Transverse colon (tissue), 4 donors: ENCODE results near the gene FAHD2A.

ENCODE experiments used
- EP300 ChIP-seq: sonication (generic); formaldehyde crosslinking; IDR thresholded peaks from one replicate; pipeline ENCODE4 v1.6.1; 2017; ENCODE audit warnings: antibody characterized with exemption, low read depth
- POLR2A ChIP-seq: fragments of 450-650 bp; IDR thresholded peaks from one replicate; pipeline ENCODE4 v1.6.1; 2016; ENCODE audit warnings: antibody characterized with exemption, mild to moderate bottlenecking, moderate library complexity
- POLR2AphosphoS5 ChIP-seq, 3 donors: sonication (generic); formaldehyde crosslinking; IDR thresholded peaks; one replicate each; pipeline ENCODE4 v1.6.1; 2016; ENCODE audit warnings: antibody characterized with exemption in 3 of 3
- TF ChIP-seq, protein P1 (sequence below), 5 experiments: fragments of 200-600 bp in 3 of 5; fragments of 450-650 bp in 2 of 5; sonication (generic) in 3 of 5; IDR thresholded peaks; 1 replicate in 2 of 5; 2 replicates in 3 of 5; pipeline ENCODE4 v1.5.1; 2016 to 2017; ENCODE audit warnings: antibody characterized with exemption in 5 of 5, inconsistent platforms in 3 of 5, mild to moderate bottlenecking in 2 of 5, moderate library complexity in 1 of 5

DNA sequence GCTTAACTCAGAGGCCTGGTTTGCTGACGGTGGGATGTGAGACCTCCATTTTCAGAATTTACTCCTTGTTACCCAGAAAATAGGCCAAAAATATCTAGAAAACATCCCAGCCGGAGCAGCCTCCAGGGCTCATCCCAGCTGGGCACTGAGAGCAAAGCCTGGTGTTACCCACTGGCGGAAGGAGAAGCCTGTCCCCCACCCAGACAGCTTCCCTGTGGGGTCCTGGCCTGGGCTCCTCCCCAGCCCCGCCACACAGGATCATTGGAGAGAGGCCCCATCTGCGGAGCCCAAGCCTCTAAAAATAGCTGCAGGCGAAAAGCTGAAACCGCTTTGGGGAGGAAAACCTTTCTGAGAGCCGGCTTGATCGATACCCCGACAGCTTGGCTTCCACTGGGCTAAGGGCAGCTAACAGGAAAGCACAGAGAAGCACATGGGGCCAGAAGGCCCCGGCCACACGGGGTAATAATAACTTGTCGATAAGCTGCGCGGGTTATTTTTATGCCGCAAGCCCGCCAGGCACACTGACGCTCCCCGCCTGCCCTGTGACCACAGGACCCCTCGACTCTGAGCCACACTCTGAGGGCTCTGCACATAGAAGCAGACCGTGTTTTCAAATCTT lies 26.9 kb upstream of the FAHD2A start:
- TF ChIP-seq, protein P1, sequence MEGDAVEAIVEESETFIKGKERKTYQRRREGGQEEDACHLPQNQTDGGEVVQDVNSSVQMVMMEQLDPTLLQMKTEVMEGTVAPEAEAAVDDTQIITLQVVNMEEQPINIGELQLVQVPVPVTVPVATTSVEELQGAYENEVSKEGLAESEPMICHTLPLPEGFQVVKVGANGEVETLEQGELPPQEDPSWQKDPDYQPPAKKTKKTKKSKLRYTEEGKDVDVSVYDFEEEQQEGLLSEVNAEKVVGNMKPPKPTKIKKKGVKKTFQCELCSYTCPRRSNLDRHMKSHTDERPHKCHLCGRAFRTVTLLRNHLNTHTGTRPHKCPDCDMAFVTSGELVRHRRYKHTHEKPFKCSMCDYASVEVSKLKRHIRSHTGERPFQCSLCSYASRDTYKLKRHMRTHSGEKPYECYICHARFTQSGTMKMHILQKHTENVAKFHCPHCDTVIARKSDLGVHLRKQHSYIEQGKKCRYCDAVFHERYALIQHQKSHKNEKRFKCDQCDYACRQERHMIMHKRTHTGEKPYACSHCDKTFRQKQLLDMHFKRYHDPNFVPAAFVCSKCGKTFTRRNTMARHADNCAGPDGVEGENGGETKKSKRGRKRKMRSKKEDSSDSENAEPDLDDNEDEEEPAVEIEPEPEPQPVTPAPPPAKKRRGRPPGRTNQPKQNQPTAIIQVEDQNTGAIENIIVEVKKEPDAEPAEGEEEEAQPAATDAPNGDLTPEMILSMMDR (IDR thresholded peaks at IDR 0.05), result no peak
- TF ChIP-seq POLR2A (no peak), EP300 (no peak), POLR2AphosphoS5 (IDR thresholded peaks at IDR 0.05) (no peak)
